Endothelial cell of umbilical vein (primary cell): ENCODE results near the gene FAM168A.

Experiments
- CTCF ChIP-seq, 2 donors: IDR thresholded peaks; 1 replicate in 1 of 2; 2 replicates in 1 of 2; pipeline ENCODE4 v1.5.1; 2011; ENCODE audit warnings: low read length in 2 of 2, mild to moderate bottlenecking in 2 of 2, moderate library complexity in 2 of 2, control low read depth in 1 of 2, inconsistent platforms in 1 of 2, low read depth in 1 of 2; ENCODE audit not compliant: insufficient read depth in 1 of 2; ENCODE audit errors: extremely low read depth in 1 of 2
- GATA2 ChIP-seq: IDR thresholded peaks from 2 replicates; pipeline ENCODE4 v1.7.0; 2011; ENCODE audit warnings: low read depth, mild to moderate bottlenecking, moderate library complexity, mixed read lengths, low read length; ENCODE audit not compliant: insufficient read length, insufficient read depth
- POLR2AphosphoS5 ChIP-seq: IDR thresholded peaks from 2 replicates; pipeline ENCODE4 v1.6.1; 2012; ENCODE audit warnings: low read depth, mild to moderate bottlenecking, control low read depth, low read length, moderate library complexity; ENCODE audit not compliant: insufficient read depth

- no peak for TF ChIP-seq POLR2AphosphoS5
- no peak for TF ChIP-seq CTCF (IDR thresholded peaks at IDR 0.05; ENCODE audit: extremely low read depth in 1 of 2, insufficient read depth in 1 of 2, low read depth in 1 of 2, low read length in 2 of 2)
- TF ChIP-seq GATA2 = no peak
Observed at GRCh38 chr11:73374151-73374550, 223.8 kb downstream of the FAM168A start.
